Stimulated activated CD8-positive, alpha-beta memory T cell treated with anti-CD3 and anti-CD28 coated beads, Interleukin-7, amount 100 ng/mL, for 48 hours (primary cell): ENCODE measurements around the gene IREB2.

Experiments
- DNase-seq, 2 donors: peaks; one replicate each; pipeline ENCODE4 v3.0.0-alpha.2; 2020; ENCODE audit warnings: low read depth in 1 of 2; ENCODE audit errors: extremely low read depth in 1 of 2

The IREB2 gene

GRCh38 chr15:78406016-78406585 is 31.9 kb upstream of the IREB2 start:
- no peak for DNase-seq

GRCh38 chr15:78407608-78408354 is 30.2 kb upstream of the IREB2 start:
- DNase-seq = no peak

- no peak for DNase-seq
Observed at GRCh38 chr15:78408355-78408640, 29.7 kb upstream of the IREB2 start.

- DNase-seq = no peak
Observed at GRCh38 chr15:78408961-78409360, 29.1 kb upstream of the IREB2 start.

GRCh38 chr15:78411061-78411460 is 27.0 kb upstream of the IREB2 start:
- no peak for DNase-seq

- no peak for DNase-seq
Observed at GRCh38 chr15:78414621-78415250, 23.3 kb upstream of the IREB2 start.

- DNase-seq = no peak
Observed at GRCh38 chr15:78415284-78415683, 22.7 kb upstream of the IREB2 start.

GRCh38 chr15:78417754-78418630 is 20.0 kb upstream of the IREB2 start:
- no peak for DNase-seq

- DNase-seq = no peak
Observed at GRCh38 chr15:78418686-78419085, 19.3 kb upstream of the IREB2 start.

- DNase-seq = no peak
Observed at GRCh38 chr15:78419367-78419766, 18.6 kb upstream of the IREB2 start.

GRCh38 chr15:78420220-78420619 is 17.8 kb upstream of the IREB2 start:
- DNase-seq = no peak

- no peak for DNase-seq
Observed at GRCh38 chr15:78420766-78421165, 17.2 kb upstream of the IREB2 start.

GRCh38 chr15:78421238-78421965 is 16.6 kb upstream of the IREB2 start:
- no peak for DNase-seq

- DNase-seq = peak in 1 of 2 donors; percentile 44
Observed at GRCh38 chr15:78422571-78423340, 15.3 kb upstream of the IREB2 start.

- DNase-seq = no peak
Observed at GRCh38 chr15:78424673-78425072, 13.3 kb upstream of the IREB2 start.

GRCh38 chr15:78425643-78426042 is 12.4 kb upstream of the IREB2 start:
- no peak for DNase-seq

GRCh38 chr15:78426300-78426699 is 11.7 kb upstream of the IREB2 start:
- no peak for DNase-seq

GRCh38 chr15:78427953-78428352 is 10.1 kb upstream of the IREB2 start:
- DNase-seq = no peak

- DNase-seq = no peak
Observed at GRCh38 chr15:78429477-78429876, 8.5 kb upstream of the IREB2 start.

GRCh38 chr15:78431955-78432354 is 6.1 kb upstream of the IREB2 start:
- DNase-seq = no peak
